GM08714 (cell line): ENCODE measurements around the gene CCDC184.
"Not testable (repeated sequence)": the region's sequence is repeated elsewhere in the genome, so short reads cannot be mapped to it uniquely, and the experiment has no call there.

ENCODE experiments used
- H3K4me3 ChIP-seq: fragments of 200-500 bp; sonication (Bioruptor generic); 2 replicates; pipeline ENCODE4 v1.5.1; 2014; ENCODE audit warnings: mild to moderate bottlenecking, low read length, inconsistent platforms
- ZNF274 ChIP-seq: IDR thresholded peaks from 2 replicates; pipeline ENCODE4 v1.6.1; 2012; ENCODE audit warnings: mild to moderate bottlenecking, low read depth, low read length

CCDC184 gene

DNA sequence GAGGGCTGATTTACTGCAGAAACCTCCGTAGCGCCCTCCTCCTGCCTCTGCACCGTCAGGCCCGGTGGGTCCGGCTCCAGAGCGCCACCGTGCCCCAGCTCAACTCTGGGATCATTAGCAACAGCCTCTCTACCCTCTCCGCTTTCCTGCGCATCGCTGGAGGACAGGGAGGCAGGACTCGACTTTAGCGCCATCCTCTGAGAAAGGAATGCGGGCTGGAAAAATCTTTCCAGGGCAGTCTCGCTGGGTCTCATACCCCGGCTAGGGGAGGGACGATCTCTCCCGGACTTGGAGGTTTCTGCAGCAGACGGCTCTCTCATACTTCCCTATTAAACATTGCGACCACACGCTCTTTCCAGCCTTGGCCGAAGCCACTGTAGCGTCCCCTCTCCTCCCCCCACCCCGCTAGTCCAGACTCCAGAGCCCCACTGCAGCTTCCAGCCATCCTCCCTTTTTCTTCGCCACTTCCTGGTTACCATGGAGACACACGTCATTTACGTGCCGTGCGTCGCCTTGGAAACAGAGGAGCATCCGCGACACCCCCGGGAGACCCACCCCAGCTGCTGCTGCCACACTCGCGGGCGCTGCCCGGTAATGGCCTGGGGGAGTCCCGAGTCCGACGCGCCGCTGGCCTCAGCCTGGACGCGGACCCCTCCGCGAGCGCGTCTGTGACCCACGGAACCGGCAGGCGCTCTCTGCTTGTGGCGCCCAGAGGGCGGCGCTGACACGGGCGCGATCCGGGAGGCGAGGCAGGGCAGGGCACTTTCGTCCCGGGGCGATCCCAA lies at the start of gene CCDC184:
Gene CCDC184 (plus strand): TSS at position 554 of the 785 bp plus-strand sequence. CDS start 479 bp downstream, outside the sequence.
- no peak for TF ChIP-seq ZNF274
- peak within 1 kb of the TSS; percentile 74 for H3K4me3 ChIP-seq

DNA sequence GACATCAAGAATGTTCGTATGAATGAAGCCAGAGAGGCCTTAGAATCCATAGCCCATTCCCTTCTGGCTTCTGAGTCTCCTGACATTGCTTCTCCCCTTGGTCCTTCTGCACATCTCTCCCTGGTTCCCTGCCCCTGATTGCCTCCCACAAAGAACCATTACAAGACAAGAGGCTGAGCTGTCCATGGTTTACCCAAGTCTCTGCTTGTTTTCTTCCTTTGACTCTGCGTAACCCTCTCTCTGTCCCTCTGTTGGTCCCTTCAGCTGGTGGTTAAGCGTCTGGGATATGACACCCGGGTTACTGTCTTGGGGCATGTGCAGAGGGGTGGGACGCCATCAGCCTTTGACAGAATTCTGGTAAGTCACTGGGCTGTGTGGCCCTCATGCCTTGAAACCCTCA lies 48.4 kb upstream of the CCDC184 start:
- TF ChIP-seq ZNF274 = no peak
- no peak overlapping the region for H3K4me3 ChIP-seq

DNA sequence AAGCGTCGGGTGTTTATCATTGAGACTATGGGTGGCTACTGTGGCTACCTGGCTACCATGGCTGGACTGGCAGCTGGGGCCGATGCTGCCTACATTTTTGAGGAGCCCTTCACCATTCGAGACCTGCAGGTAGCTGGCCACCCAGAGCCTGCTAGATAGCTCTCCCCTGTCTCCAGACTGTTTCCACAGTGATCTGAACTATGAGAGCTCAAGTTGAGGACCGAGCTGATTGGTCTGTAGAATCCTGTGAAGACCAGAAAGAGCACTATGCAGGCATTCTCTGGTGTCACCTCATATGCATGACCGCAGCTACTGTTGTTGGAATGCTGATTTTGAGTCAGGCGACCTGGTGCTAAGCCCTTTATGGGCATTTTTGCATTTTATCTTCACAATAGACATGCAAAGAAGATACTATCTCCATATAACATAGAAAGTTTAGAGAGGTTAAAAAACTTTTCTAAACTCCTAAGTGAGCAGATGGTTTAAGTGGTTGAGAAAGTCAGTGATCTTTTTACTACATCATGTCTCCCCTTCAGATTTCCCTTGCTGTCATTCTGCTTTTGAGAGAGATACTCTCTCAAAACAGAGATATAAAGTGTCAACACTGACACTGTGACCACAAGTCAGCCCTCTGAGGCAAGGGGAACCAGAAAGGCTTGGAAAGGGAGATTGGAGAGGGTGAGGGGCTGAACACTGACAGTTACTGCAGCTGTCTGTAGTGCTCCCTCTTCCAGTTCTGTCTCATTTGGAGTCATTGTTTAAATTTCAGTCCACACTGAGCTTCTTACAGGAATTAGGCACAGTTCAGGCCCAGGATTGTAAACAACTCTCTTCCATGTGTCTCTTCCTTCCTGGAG lies 40.4 kb upstream of the CCDC184 start:
- no peak for TF ChIP-seq ZNF274
- H3K4me3 ChIP-seq = no peak overlapping the region

DNA sequence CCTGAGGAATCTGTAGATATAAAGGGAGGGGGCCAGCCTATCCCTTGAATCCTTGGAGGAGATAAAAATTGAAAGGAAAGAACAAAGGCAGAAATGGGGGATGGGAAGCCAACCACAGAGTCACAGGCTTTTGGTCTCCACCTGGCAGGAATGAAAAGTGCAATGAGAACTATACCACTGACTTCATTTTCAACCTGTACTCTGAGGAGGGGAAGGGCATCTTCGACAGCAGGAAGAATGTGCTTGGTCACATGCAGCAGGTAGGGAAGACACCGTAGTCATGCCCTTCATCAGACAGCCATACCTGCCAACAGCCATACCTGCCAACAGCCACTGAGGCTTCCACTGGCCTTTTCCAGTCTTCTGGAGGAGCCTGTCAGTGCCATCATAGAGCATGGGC lies 39.5 kb upstream of the CCDC184 start:
- no peak for TF ChIP-seq ZNF274
- H3K4me3 ChIP-seq = no peak overlapping the region

DNA sequence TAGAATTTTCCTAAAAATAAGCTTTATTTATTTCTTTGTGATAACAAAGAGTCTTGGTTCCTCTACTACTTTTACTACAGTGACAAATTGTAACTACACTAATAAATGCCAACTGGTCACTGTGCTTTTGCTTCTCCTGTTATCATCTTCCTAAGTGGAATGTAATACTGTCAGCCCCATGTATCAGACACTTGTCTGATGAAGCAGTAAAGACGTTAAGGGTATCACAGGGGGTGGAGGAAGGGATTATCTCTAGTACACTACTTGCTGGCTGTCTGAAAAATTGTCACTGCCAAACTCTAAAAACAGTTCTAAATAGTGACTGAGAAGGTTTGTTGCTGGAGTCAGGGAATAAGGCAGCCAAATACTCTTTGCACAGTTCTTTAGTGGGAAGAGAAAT lies 37.5 kb upstream of the CCDC184 start:
- no peak overlapping the region for H3K4me3 ChIP-seq
- TF ChIP-seq ZNF274 = no peak

DNA sequence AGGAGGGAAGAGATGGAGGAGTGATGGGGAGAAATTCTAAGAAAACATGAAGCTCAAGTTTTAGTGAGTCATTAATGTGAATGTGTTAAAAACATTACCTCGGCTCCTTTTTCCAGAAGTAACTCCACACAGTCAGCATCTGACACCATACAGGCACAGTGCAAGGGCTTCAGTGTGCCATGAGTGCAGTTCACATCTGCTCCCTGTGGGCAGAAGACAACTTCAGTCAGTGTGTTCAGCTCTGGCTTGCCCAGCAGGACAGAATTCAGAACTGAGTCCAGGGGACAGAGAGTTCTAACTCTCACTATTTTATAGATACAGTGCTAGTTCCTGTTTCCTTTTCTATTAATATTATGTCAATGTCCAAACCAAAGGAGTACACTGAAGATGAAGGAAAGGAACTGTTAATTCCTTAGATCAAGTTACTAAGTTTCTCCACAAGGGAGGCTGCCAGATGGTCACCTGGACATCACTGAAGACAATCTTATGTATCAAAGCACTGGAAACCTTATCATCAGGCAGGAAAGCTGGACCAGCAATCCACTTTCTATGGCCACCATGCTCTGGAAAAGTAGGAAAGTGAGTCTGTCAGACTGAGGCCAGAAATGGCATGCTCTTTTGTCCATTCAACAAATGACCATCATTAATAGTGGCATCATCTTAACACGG lies 32.2 kb upstream of the CCDC184 start:
- H3K4me3 ChIP-seq = no peak overlapping the region
- no peak for TF ChIP-seq ZNF274

DNA sequence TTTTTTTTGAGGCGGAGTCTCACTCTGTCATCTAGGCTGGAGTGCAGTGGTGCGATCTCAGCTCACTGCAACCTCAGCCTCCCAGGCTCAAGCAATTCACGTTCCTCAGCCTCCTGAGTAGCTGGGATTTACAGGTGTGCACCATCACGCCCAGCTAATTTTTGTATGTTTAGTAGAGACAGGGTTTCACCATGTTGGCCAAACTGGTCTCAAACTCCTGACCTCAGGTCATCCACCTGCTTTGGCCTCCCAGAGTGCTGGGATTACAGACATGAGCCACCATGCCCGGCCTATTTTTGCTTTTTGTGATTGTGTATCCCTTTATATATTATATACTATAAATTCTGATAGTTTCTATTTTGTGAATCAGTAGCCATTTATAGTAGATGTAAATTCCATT lies 27.7 kb upstream of the CCDC184 start:
- not testable (repeated sequence) for H3K4me3 ChIP-seq

DNA sequence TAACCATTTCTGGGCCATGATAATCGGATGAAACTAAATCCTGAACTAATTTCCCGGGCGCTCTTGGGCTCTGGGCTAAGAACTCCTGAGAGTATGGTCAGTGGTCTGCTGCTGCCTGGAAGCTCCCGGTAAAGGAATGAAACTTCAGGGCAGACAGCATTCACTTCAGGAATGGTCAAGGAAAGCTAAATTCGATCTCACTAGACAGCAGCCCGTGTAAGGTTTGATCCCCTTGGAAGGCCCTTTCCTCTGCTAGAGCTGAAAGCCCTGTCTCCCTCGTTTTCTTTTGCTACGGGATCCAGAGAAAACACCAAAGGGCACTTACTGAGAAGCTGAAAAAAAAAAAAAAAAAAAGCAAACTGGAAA lies 26.8 kb upstream of the CCDC184 start:
- TF ChIP-seq ZNF274 = no peak
- peak overlapping the region; percentile 77 for H3K4me3 ChIP-seq

DNA sequence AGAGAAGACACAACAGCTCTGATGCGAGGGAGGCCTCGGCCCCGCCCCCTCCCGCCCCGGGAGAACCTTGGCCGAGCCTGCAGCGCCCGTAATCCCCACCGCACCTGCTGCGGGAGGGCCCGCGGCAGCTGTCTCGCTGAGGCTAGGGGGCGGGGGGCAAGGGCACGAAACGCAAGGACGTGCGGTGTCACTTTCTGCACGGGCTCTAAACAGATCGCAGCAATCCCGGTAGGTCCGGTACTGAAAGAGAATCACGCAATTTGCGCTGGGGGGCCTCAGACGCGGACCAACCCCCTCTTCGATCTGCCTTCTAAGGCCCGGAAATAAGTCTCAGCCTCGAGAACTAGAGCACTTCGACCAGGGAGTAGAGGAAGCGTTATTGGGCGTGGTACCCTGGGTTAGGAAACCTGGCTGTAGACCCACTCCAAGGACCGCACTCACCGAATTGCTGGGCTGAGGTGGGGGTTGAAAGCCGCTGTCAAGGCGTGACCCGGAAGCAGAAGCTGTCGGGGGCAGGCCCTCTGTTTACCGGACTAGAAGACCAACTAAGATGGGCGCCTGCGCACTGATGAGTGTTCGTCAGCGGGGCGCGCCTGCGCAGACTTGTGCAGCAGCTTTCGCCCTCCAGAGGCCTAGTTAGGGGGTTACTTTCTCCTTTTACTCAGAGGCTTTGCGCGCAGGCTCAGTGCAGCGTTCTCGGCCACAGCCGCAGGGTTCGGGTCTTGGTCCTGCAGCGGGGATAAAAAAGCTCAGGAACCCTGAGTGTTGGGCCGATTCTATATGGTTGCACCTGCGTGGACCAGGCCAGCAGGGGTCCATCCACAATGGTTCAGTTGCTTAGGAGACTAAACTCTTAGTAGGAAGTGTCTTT lies 26.2 kb upstream of the CCDC184 start, which contains the start of gene ASB8:
Gene ASB8 (minus strand): TSS at position 498 of the 871 bp plus-strand sequence. CDS start 4,019 bp downstream, outside the sequence.
- peak within 1 kb of the TSS; percentile 77 for H3K4me3 ChIP-seq
- TF ChIP-seq ZNF274 = no peak

DNA sequence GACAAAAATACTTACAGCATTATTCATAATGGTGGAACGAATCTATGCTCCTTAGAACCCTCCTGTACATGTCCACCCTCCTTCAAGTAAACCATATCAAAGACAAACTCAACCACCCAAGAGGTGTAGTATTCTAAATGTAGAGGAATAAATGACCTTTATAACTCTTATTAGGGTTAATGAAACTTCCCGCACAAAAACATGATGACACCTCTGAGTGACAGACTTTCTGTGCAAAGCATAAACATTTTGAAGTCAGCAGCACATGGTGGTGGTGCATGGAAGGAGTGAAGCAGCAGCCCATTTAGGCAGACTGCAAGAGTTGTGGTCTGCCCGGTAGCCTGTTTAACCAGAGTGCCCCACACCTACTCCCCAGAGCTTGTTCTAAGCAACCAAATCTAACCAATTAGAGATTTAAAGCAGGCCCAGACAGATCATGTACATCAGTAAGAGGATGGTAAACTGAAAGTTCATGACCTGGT lies 25.5 kb upstream of the CCDC184 start:
- TF ChIP-seq ZNF274 = no peak

DNA sequence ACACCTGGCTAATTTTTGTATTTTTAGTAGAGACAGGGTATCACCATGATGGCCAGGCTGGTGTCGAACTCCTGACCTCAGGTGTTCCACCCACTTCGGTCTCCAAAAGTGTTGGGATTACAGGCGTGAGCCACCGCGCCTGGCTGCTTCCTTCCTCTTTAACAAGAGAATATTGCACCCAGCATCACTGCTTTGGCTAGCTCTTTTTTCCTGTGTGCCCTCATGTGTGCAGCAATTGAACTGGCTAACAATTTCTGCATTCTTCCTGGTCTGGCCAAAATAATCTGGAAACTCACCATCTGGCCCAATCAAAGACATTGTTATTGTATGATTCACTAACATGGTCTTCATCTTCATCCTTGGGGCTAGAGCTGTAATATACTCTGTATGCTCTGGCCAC lies 23.4 kb upstream of the CCDC184 start:
- TF ChIP-seq ZNF274 = no peak
- H3K4me3 ChIP-seq = no peak overlapping the region

More for the DNA sequence above, 25.5 kb upstream of the CCDC184 start:
- H3K4me3 ChIP-seq = peak overlapping the region; percentile 48; the same call in 1 of the 2 replicates

DNA sequence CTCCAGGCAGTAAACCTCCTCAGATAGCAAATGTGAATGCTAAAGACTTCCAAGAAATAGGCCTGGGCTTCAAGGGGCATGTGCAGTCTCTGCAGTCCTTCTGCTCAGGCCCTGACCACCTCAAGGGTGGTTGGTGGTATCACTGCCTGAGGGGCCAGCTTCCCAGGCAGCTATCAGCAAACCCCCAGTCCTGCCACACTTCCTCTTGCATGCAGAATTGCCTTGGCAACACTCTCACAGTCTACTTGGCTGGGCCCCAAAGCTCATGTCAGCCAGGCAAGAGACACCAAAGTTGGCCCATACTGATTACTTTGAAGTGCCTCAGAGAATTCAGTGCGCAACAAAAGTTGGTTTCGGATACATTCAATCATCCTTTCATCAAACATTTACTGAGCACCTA lies 22.6 kb upstream of the CCDC184 start:
- TF ChIP-seq ZNF274 = no peak
- no peak overlapping the region for H3K4me3 ChIP-seq

DNA sequence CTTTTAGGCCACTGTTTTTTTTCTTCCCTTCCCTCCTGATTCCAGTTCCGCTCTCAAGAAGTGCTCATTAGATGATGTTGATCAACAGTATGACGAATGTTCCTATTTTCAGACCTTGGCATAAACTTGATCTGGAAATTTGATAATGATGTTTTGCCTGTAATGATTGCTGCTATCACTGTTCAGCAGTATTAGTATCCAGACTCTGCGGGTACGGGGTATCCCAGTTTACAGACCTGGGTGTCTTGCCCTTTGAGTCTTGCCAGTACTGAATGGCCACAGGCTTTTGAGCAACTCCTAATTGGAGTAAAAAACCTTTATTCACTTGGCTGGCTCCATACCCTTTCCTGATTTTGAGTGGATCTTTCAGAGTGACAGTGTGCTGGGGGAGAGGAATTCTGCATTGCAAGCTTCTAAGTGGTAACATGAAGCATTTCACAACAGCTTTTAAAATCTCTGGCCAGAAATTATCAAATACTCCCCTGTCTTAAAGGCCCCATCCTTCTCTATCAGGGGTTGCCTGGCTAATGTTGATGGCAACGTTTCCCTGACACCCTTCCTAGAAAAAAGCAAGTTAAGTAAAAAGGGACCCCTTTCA lies 20.2 kb upstream of the CCDC184 start:
- TF ChIP-seq ZNF274 = no peak
- no peak overlapping the region for H3K4me3 ChIP-seq

DNA sequence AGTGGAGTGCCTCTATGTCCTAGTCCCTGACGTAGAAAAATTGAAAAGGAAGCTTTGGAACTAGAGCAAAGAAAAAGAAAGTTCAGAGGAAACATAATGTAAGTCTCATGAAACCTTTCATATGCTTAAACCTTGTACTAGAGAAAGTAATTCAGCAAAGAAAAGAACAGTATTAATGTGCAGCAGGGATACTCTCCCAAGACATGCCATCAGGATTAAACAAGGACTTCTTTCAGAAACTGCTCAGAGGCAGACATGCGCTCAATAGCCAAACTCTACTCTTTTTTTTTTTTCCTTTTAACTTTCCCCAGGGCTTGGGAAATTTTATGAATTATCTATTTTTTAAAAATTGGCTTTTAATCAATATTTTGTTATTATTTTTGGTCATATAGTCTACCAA lies 19.0 kb upstream of the CCDC184 start:
- H3K4me3 ChIP-seq = no peak overlapping the region
- TF ChIP-seq ZNF274 = no peak
